SK-N-SH (cell line): ENCODE data around the gene MMD2. TPM values are rescaled to one million over a fixed set of nuclear protein-coding genes. Genes with fewer than 3 reads are reported as not detected.

Experiments used
- CTCF ChIA-PET: fragments of 300-600, 350-600 bp; formaldehyde crosslinking; extraction: SDS; loops from one replicate; lab custom pipeline; 2021; lab: Yijun Ruan, JAX
- POLR2A ChIA-PET: fragments of 350-600 bp; sonication (Branson Sonifier 250); formaldehyde crosslinking; extraction: SDS; loops from one replicate; lab custom pipeline; 2020; ENCODE audit warnings: antibody characterized with exemption, inconsistent platforms; lab: Yijun Ruan, JAX
- DNase-seq: peaks from one replicate; pipeline ENCODE4 v3.0.0; 2012
- H2AFZ ChIP-seq: fragments of 200-600 bp; sonication (generic); 2 replicates; pipeline ENCODE4 v1.8.1; 2016; ENCODE audit warnings: antibody characterized with exemption, mild to moderate bottlenecking, low read depth
- H3F3A ChIP-seq: fragments of 200-600 bp; sonication (generic); replicated peaks from 2 replicates; pipeline ENCODE3; 2016; ENCODE audit warnings: antibody characterized with exemption, mild to moderate bottlenecking; ENCODE audit not compliant: insufficient read depth
- H3K27ac ChIP-seq, 2 experiments: fragments of 200-500 bp in 1 of 2; fragments of 200-600 bp in 1 of 2; sonication (Bioruptor generic) in 1 of 2; sonication (generic), shearing (Covaris generic) in 1 of 2; 2 replicates each; pipeline versions ENCODE4 v1.5.1 to v1.6.1; 2014 to 2016; ENCODE audit warnings: low read depth in 2 of 2, inconsistent platforms in 1 of 2, low read length in 1 of 2, mild to moderate bottlenecking in 1 of 2, mixed read lengths in 1 of 2
- H3K27me3 ChIP-seq: fragments of 200-600 bp; sonication (generic), shearing (Covaris generic); 2 replicates; pipeline ENCODE4 v1.6.1; 2016; ENCODE audit warnings: mixed run types; ENCODE audit not compliant: insufficient read depth
- H3K36me3 ChIP-seq, 2 experiments: fragments of 200-500 bp in 1 of 2; fragments of 200-600 bp in 1 of 2; sonication (Bioruptor generic) in 1 of 2; sonication (generic) in 1 of 2; replicated peaks in 1 of 2; 2 replicates each; pipeline versions ENCODE3 to v1.5.1; 2014 to 2016; ENCODE audit warnings: low read length in 1 of 2, mild to moderate bottlenecking in 1 of 2; ENCODE audit not compliant: insufficient read depth in 2 of 2, control insufficient read depth in 1 of 2
- H3K4me1 ChIP-seq, 2 experiments: fragments of 200-500 bp in 1 of 2; fragments of 200-600 bp in 1 of 2; sonication (Bioruptor generic) in 1 of 2; sonication (generic), shearing (Covaris generic) in 1 of 2; 2 replicates each; pipeline versions ENCODE4 v1.5.1 to v1.6.1; 2014 to 2016; ENCODE audit warnings: low read depth in 1 of 2, low read length in 1 of 2, mixed run types in 1 of 2; ENCODE audit not compliant: insufficient read depth in 2 of 2, control insufficient read depth in 1 of 2
- H3K4me2 ChIP-seq: fragments of 200-600 bp; sonication (generic), shearing (Covaris generic); 2 replicates; pipeline ENCODE4 v1.6.1; 2017; ENCODE audit warnings: mixed run types
- H3K4me3 ChIP-seq, 2 experiments: fragments of 200-500 bp in 1 of 2; fragments of 200-600 bp in 1 of 2; sonication (Bioruptor generic) in 1 of 2; sonication (generic), shearing (Covaris generic) in 1 of 2; 2 replicates each; pipeline versions ENCODE4 v1.5.1 to v1.8.1; 2014 to 2016; ENCODE audit warnings: low read depth in 2 of 2, inconsistent platforms in 1 of 2, low read length in 1 of 2, mild to moderate bottlenecking in 1 of 2, mixed read lengths in 1 of 2, moderate library complexity in 1 of 2
- H3K79me2 ChIP-seq: fragments of 200-600 bp; sonication (generic); 2 replicates; pipeline ENCODE4 v1.8.1; 2017; ENCODE audit warnings: mild to moderate bottlenecking; ENCODE audit not compliant: insufficient read depth
- H3K9ac ChIP-seq: fragments of 200-600 bp; sonication (generic); 2 replicates; pipeline ENCODE4 v1.6.1; 2017; ENCODE audit warnings: mixed run types
- H3K9me2 ChIP-seq: fragments of 200-600 bp; sonication (generic); 2 replicates; pipeline ENCODE4 v1.6.1; 2017; ENCODE audit warnings: mixed run types
- H3K9me3 ChIP-seq: fragments of 200-600 bp; sonication (generic); 2 replicates; pipeline ENCODE4 v1.6.1; 2017; ENCODE audit warnings: mixed run types, mild to moderate bottlenecking, moderate library complexity
- H4K20me1 ChIP-seq: fragments of 200-600 bp; sonication (generic); 2 replicates; pipeline ENCODE4 v1.6.1; 2017; ENCODE audit warnings: mild to moderate bottlenecking, mixed run types; ENCODE audit not compliant: insufficient read depth
- FOXJ3 ChIP-seq: sonication (generic); formaldehyde crosslinking; IDR thresholded peaks from 2 replicates; pipeline ENCODE4 v1.5.1; 2020; ENCODE audit warnings: mild to moderate bottlenecking, missing genetic modification reagents
- GABPA ChIP-seq: IDR thresholded peaks from 2 replicates; pipeline ENCODE4 v1.4.0; 2012; ENCODE audit warnings: low read depth, mild to moderate bottlenecking
- JUND ChIP-seq: IDR thresholded peaks from 2 replicates; pipeline ENCODE4 v1.4.0; 2012
- NFIC ChIP-seq: IDR thresholded peaks from 2 replicates; pipeline ENCODE4 v1.4.0; 2012; ENCODE audit warnings: borderline replicate concordance
- NRF1 ChIP-seq: IDR thresholded peaks from 2 replicates; pipeline ENCODE4 v1.6.1; 2012; ENCODE audit warnings: low read depth, mild to moderate bottlenecking, low read length
- RAD21 ChIP-seq: IDR thresholded peaks from 2 replicates; pipeline ENCODE4 v1.6.1; 2012; ENCODE audit warnings: mild to moderate bottlenecking, low read length
- RCOR1 ChIP-seq: fragments of 150-350 bp; IDR thresholded peaks from 2 replicates; pipeline ENCODE4 v1.6.1; 2017; ENCODE audit warnings: antibody characterized with exemption, low read length
- REST ChIP-seq: IDR thresholded peaks from 2 replicates; pipeline ENCODE4 v1.6.1; 2012; ENCODE audit warnings: mild to moderate bottlenecking, low read depth, low read length, moderate library complexity
- RFX5 ChIP-seq: IDR thresholded peaks from 2 replicates; pipeline ENCODE4 v1.6.1; 2012; ENCODE audit warnings: mild to moderate bottlenecking, improper control_type of control experiment, low read length
- RXRA ChIP-seq: IDR thresholded peaks from 2 replicates; pipeline ENCODE4 v1.4.0; 2012; ENCODE audit warnings: low read depth, mild to moderate bottlenecking, borderline replicate concordance
- TAF1 ChIP-seq: IDR thresholded peaks from 2 replicates; pipeline ENCODE4 v1.6.1; 2012; ENCODE audit warnings: low read depth, mild to moderate bottlenecking, low read length, moderate library complexity, borderline replicate concordance
- TCF12 ChIP-seq: IDR thresholded peaks from 2 replicates; pipeline ENCODE4 v1.4.0; 2012
- TEAD4 ChIP-seq: IDR thresholded peaks from 2 replicates; pipeline ENCODE4 v1.4.0; 2012; ENCODE audit warnings: mild to moderate bottlenecking, borderline replicate concordance; ENCODE audit not compliant: insufficient read depth
- WGBS: methylation state at CpG from one replicate; pipeline ENCODE4 v1.1.6; 2017; ENCODE audit warnings: low lambda C conversion rate; 5-methylcytosine and 5-hydroxymethylcytosine counted together
- polyA plus RNA-seq, 3 experiments: library from polyadenylated mRNA; depleted of rRNA; stranded (reverse); fragments of >200 nt; gene quantifications; 2 replicates each; pipeline ENCODE4 v1.2.3, GENCODE V29; 2012
- TF ChIP-seq, protein P1 (sequence below): IDR thresholded peaks from 2 replicates; pipeline ENCODE4 v1.4.0; 2012; ENCODE audit warnings: low read depth
- TF ChIP-seq, protein P2 (sequence below): fragments of 150-350 bp; IDR thresholded peaks from 2 replicates; pipeline ENCODE4 v1.6.1; 2017; ENCODE audit warnings: antibody characterized with exemption, low read length, low read depth, borderline replicate concordance

Gene MMD2
- polyA plus RNA-seq, 1 of the 3 experiments (the other 2 are of a cell fraction): not detected

- TF ChIP-seq GABPA: no peak
Measured at GRCh38 chr7:4916113-4916512, 42.9 kb downstream of the MMD2 start (continued).

DNA sequence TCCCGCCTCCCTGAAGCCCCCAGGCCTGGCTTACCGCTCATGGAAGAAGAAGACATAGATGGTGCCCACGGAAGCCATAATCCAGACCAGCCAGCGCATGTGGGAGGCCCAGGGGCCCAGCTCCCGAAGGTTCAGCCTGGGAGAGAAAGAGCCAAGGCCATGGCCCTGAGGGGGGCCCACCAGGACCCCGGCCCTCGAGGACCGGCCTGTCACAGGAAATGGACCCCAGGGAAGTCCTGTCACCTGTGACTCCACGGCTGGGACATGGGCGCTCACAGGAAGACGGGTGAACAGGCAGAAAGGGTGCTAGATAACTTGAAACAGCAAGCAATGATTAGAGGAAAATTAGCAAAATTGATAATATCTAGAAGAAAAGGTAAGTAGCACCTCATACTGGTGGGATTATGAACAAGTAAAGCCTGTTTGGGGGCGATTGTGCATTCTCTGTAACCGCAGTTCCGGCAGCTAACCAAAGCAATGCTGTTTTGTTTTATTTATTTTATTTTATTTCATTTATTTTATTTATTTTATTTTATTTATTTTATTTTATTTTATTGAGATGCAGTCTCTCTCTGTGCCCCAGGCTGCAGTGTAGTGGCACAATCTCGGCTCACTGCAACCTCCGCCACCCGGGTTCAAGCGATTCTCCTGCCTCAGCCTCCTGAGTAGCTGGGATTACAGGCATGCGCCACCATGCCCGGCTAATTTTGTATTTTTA, 47.7 kb downstream of the MMD2 start:
- Histone ChIP-seq H4K20me1 (no peaks in the 10 kb centered on the region), H3K36me3 (no peaks in the 10 kb centered on the region), H3K27me3 (no peaks in the 10 kb centered on the region), H3K79me2 (no peaks in the 10 kb centered on the region), H3K9me2 (no peaks in the 10 kb centered on the region), H3K4me2 (no peak overlapping the region), H3F3A (no peaks in the 10 kb centered on the region), H3K9me3 (no peaks in the 10 kb centered on the region), H3K9ac (no peak overlapping the region), H3K4me3 (no peak overlapping the region), H2AFZ (no peak overlapping the region), H3K4me1 (no peaks in the 10 kb centered on the region), H3K27ac (no peak overlapping the region)
- WGBS: 68% methylated on average over 20 of the region's 20 CpGs
- DNase-seq: no peak
- TF ChIP-seq RAD21 (no peak), TCF12 (no peak), TAF1 (no peak), RXRA (no peak), RCOR1 (no peak), NRF1 (no peak)
- TF ChIP-seq, protein P1, sequence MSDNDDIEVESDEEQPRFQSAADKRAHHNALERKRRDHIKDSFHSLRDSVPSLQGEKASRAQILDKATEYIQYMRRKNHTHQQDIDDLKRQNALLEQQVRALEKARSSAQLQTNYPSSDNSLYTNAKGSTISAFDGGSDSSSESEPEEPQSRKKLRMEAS: no peak
- CTCF ChIA-PET: interaction anchor here (1.9 kb wide), 1 partner anchor 28 kb away, joined by 9 read pairs; the partner anchor contains the start of gene RADIL
- POLR2A ChIA-PET: no interaction called here

DNA sequence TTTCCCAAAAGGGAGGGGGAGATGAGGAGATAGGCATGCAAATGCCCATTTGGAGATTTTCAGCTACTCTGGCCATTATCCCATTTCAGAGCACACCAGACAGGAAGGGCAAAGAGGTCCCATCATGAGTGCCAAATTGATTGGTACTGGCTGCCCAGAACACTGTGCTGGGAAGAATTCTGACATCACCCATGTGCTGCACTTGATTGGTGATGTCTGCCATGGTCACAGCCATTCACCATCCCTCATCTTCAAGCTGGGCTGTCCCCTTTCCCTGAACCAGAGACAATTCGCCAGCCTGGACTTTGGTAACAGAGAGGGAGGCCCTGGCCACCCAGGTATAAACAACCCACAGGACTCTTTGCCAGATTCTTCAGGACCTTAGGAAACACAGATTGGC, 52.3 kb downstream of the MMD2 start:
- Histone ChIP-seq H3K4me2 (no peak overlapping the region), H3K36me3 (no peaks in the 10 kb centered on the region), H3K9me3 (no peaks in the 10 kb centered on the region), H3K27me3 (peaks cover 4% of the 10 kb centered on the region; the same call in 1 of the 2 replicates), H2AFZ (no peak overlapping the region), H3K4me3 (no peak overlapping the region), H3K4me1 (peaks cover 0 to 2% of the 10 kb centered on the region in 2 experiments; a peak in 1 of 4 replicates), H4K20me1 (no peaks in the 10 kb centered on the region), H3K27ac (no peak overlapping the region), H3K9me2 (no peaks in the 10 kb centered on the region), H3F3A (no peaks in the 10 kb centered on the region), H3K9ac (no peak overlapping the region), H3K79me2 (no peaks in the 10 kb centered on the region)
- WGBS: 56% methylated on average over 1 of the region's 1 CpG
- TF ChIP-seq GABPA: no peak
- no peak for DNase-seq
- ChIA-PET CTCF (interaction anchor here (1.1 kb wide), 2 partner anchors 24 to 47 kb away, joined by 3 read pairs; no protein-coding TSS in a partner anchor), POLR2A (no interaction called here)

GRCh38 chr7:4905171-4905570, 53.8 kb downstream of the MMD2 start:
- no peak for DNase-seq
- 81% methylated on average over 1 of the region's 1 CpG for WGBS
- Histone ChIP-seq H3F3A (no peaks in the 10 kb centered on the region), H3K4me1 (peaks cover 0 to 2% of the 10 kb centered on the region in 2 experiments; a peak in 1 of 4 replicates), H3K4me3 (no peak overlapping the region), H4K20me1 (no peaks in the 10 kb centered on the region), H3K9me3 (no peaks in the 10 kb centered on the region), H3K9ac (no peak overlapping the region), H3K9me2 (no peaks in the 10 kb centered on the region), H2AFZ (no peak overlapping the region), H3K27ac (no peak overlapping the region), H3K79me2 (no peaks in the 10 kb centered on the region), H3K27me3 (peaks cover 4% of the 10 kb centered on the region; the same call in 1 of the 2 replicates), H3K36me3 (no peaks in the 10 kb centered on the region), H3K4me2 (no peak overlapping the region)
- ChIA-PET CTCF (no interaction called here), POLR2A (no interaction called here)
- no peak for TF ChIP-seq FOXJ3 (CRISPR knock-in tag)
- no peak for TF ChIP-seq TEAD4
- TF ChIP-seq RCOR1: no peak
- no peak for TF ChIP-seq REST
- TF ChIP-seq, protein P1: no peak
- no peak for TF ChIP-seq RFX5
- no peak for TF ChIP-seq NFIC
- no peak for TF ChIP-seq RAD21
- no peak for TF ChIP-seq JUND
- TF ChIP-seq, protein P2, sequence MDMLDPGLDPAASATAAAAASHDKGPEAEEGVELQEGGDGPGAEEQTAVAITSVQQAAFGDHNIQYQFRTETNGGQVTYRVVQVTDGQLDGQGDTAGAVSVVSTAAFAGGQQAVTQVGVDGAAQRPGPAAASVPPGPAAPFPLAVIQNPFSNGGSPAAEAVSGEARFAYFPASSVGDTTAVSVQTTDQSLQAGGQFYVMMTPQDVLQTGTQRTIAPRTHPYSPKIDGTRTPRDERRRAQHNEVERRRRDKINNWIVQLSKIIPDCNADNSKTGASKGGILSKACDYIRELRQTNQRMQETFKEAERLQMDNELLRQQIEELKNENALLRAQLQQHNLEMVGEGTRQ: no peak
- TF ChIP-seq TCF12: no peak
